HepG2 (cell line): ENCODE measurements around the gene MKNK1.

Source experiments
- BHLHE40 ChIP-seq: IDR thresholded peaks from 2 replicates; pipeline ENCODE4 v1.6.1; 2011; ENCODE audit warnings: low read length, improper control_type of control experiment
- CTCF ChIP-seq: sonication (generic); formaldehyde crosslinking; IDR thresholded peaks from 2 replicates; pipeline ENCODE4 v1.5.0; 2020; ENCODE audit warnings: mild to moderate bottlenecking, missing genetic modification reagents, moderate library complexity
- EZH2 ChIP-seq: conservative IDR thresholded peaks from 2 replicates; pipeline ENCODE4 v1.6.1; 2012; ENCODE audit warnings: mild to moderate bottlenecking, low read depth, low read length, moderate library complexity
- KDM5A ChIP-seq: fragments of 200-600 bp; sonication (generic); IDR thresholded peaks from 2 replicates; pipeline ENCODE4 v1.7.0; 2018; ENCODE audit warnings: antibody characterized with exemption, mild to moderate bottlenecking, low read length, borderline replicate concordance
- KLF12 ChIP-seq: sonication (generic); formaldehyde crosslinking; IDR thresholded peaks from 2 replicates; pipeline ENCODE4 v1.4.0; 2020; ENCODE audit warnings: missing genetic modification reagents, borderline replicate concordance
- NR2F2 ChIP-seq: IDR thresholded peaks from 2 replicates; pipeline ENCODE4 v1.6.1; 2012; ENCODE audit warnings: low read depth, inconsistent platforms, borderline replicate concordance
- PREB ChIP-seq: sonication (generic); formaldehyde crosslinking; IDR thresholded peaks from 2 replicates; pipeline ENCODE4 v1.4.0; 2020; ENCODE audit warnings: missing genetic modification reagents
- RFX5 ChIP-seq: IDR thresholded peaks from 2 replicates; pipeline ENCODE4 v1.6.1; 2011; ENCODE audit warnings: low read depth, low read length, improper control_type of control experiment
- SP2 ChIP-seq: sonication (generic); formaldehyde crosslinking; IDR thresholded peaks from 2 replicates; pipeline ENCODE4 v1.5.1; 2020; ENCODE audit warnings: mild to moderate bottlenecking, missing genetic modification reagents
- TCF7L2 ChIP-seq: IDR thresholded peaks from 2 replicates; pipeline ENCODE4 v1.6.1; 2011; ENCODE audit warnings: mild to moderate bottlenecking, low read depth, low read length, moderate library complexity
- ZBTB33 ChIP-seq: sonication (generic); formaldehyde crosslinking; IDR thresholded peaks from 2 replicates; pipeline ENCODE4 v1.4.0; 2020; ENCODE audit warnings: missing genetic modification reagents
- ZNF280D ChIP-seq: sonication (generic); formaldehyde crosslinking; IDR thresholded peaks from 2 replicates; pipeline ENCODE4 v1.5.1; 2020; ENCODE audit warnings: mild to moderate bottlenecking, missing genetic modification reagents

GRCh38 chr1:46611691-46612221 is 7.7 kb upstream of the MKNK1 start:
- TF ChIP-seq KDM5A, result no peak
- TF ChIP-seq ZNF280D (CRISPR knock-in tag), result no peak
- no peak for TF ChIP-seq NR2F2
- TF ChIP-seq BHLHE40, result no peak
- no peak for TF ChIP-seq CTCF (CRISPR knock-in tag)
- TF ChIP-seq RFX5, result no peak
- no peak for TF ChIP-seq EZH2
- no peak for TF ChIP-seq KLF12
- TF ChIP-seq PREB (CRISPR knock-in tag), result no peak
- TF ChIP-seq TCF7L2, result no peak
- no peak for TF ChIP-seq SP2 (CRISPR knock-in tag)
- no peak for TF ChIP-seq ZBTB33 (CRISPR knock-in tag)
